HCT116 (cell line): ENCODE measurements around the gene DAZAP1. TPM values are rescaled to one million over a fixed set of nuclear protein-coding genes. Genes with fewer than 3 reads are reported as not detected.

Experiments used
- ATAC-seq: fragments of 200-7000 bp; cut with Tn5 transposase; 2 replicates; pipeline ENCODE4 v1.9.1; 2020; ENCODE audit warnings: mild to moderate bottlenecking, moderate library complexity
- BruUV-seq: library from RNA; stranded (reverse); fragments of 400-500 nt; replicated peaks from 2 replicates; lab custom pipeline; 2021; lab: Mats Ljungman, UMichigan
- CTCF ChIA-PET: fragments of 300-600 bp; sonication (Branson Sonifier 250); formaldehyde crosslinking; loops from one replicate; lab custom pipeline; 2021; ENCODE audit warnings: antibody characterized with exemption; lab: Charles Lee
- POLR2A ChIA-PET: fragments of 300-600, 350-600 bp; sonication (Branson Sonifier 250); formaldehyde crosslinking; loops from one replicate; lab custom pipeline; 2021; ENCODE audit warnings: antibody characterized with exemption; lab: Charles Lee
- RAD21 ChIA-PET, 2 experiments: fragments of 300-600 bp; sonication (Branson Sonifier 250); formaldehyde crosslinking; loops; one replicate each; lab custom pipeline; 2023; ENCODE audit warnings: low total read pairs in 2 of 2; ENCODE audit not compliant: uncharacterized antibody in 2 of 2, unreplicated experiment in 2 of 2, low non-redundant PET in 1 of 2; lab: Charles Lee
- DNase-seq: peaks from one replicate; pipeline ENCODE4 v3.0.0-alpha.2; 2010; ENCODE audit warnings: low read depth, low spot score
- H2AFZ ChIP-seq: fragments of 200-600 bp; shearing (Covaris generic), sonication (generic); 2 replicates; pipeline ENCODE4 v1.6.1; 2017; ENCODE audit warnings: low read depth, mixed run types, mixed read lengths, antibody characterized with exemption, low read length; ENCODE audit not compliant: poor library complexity, severe bottlenecking
- H3K27ac ChIP-seq: 2 replicates; pipeline ENCODE4 v1.5.1; 2012; ENCODE audit warnings: low read depth, low read length
- H3K27me3 ChIP-seq: fragments of 200-600 bp; sonication (generic); 2 replicates; pipeline ENCODE4 v1.6.1; 2016; ENCODE audit warnings: mixed run types, low read length, mixed read lengths; ENCODE audit not compliant: insufficient read depth
- H3K36me3 ChIP-seq, 2 experiments: fragments of 200-500 bp in 1 of 2; fragments of 200-600 bp in 1 of 2; sonication (Bioruptor generic) in 1 of 2; sonication (generic) in 1 of 2; 2 replicates each; pipeline versions ENCODE4 v1.5.1 to v1.6.1; 2014 to 2016; ENCODE audit warnings: low read length in 2 of 2, inconsistent platforms in 1 of 2, mixed read lengths in 1 of 2, mixed run types in 1 of 2; ENCODE audit not compliant: insufficient read depth in 2 of 2, control insufficient read depth in 1 of 2
- H3K4me1 ChIP-seq, 2 experiments: fragments of 200-600 bp in 1 of 2; sonication (generic) in 1 of 2; 2 replicates each; pipeline versions ENCODE4 v1.5.1 to v1.6.1; 2012 to 2017; ENCODE audit warnings: low read length in 2 of 2, inconsistent platforms in 1 of 2, mild to moderate bottlenecking in 1 of 2, mixed read lengths in 1 of 2, mixed run types in 1 of 2, moderate library complexity in 1 of 2; ENCODE audit not compliant: insufficient read depth in 2 of 2, control insufficient read depth in 1 of 2
- H3K4me2 ChIP-seq: fragments of 200-600 bp; sonication (generic); 2 replicates; pipeline ENCODE4 v1.6.1; 2017; ENCODE audit warnings: mixed run types, low read length, mixed read lengths
- H3K4me3 ChIP-seq, 2 experiments: fragments of 200-600 bp in 1 of 2; sonication (generic) in 1 of 2; replicated peaks in 1 of 2; 2 replicates each; pipeline ENCODE4 v1.5.1; 2011 to 2016; ENCODE audit warnings: low read length in 2 of 2, control low read depth in 1 of 2, low read depth in 1 of 2, mild to moderate bottlenecking in 1 of 2, mixed read lengths in 1 of 2, mixed run types in 1 of 2
- H3K79me2 ChIP-seq: fragments of 200-600 bp; sonication (generic); 2 replicates; pipeline ENCODE4 v1.6.1; 2017; ENCODE audit warnings: mild to moderate bottlenecking, mixed run types, low read length, moderate library complexity, mixed read lengths; ENCODE audit not compliant: insufficient read depth
- H3K9ac ChIP-seq: fragments of 200-600 bp; sonication (generic); 2 replicates; pipeline ENCODE4 v1.6.1; 2016; ENCODE audit warnings: low read length, mixed read lengths
- H3K9me2 ChIP-seq: fragments of 200-600 bp; sonication (generic), shearing (Covaris generic); 2 replicates; pipeline ENCODE4 v1.6.1; 2017; ENCODE audit warnings: mixed run types, mild to moderate bottlenecking, moderate library complexity; ENCODE audit not compliant: insufficient read depth
- H3K9me3 ChIP-seq, 2 experiments: fragments of 200-500 bp in 1 of 2; fragments of 200-600 bp in 1 of 2; sonication (Bioruptor generic) in 1 of 2; sonication (generic) in 1 of 2; 2 replicates each; pipeline ENCODE4 v1.6.1; 2014 to 2017; ENCODE audit warnings: low read length in 2 of 2, mixed read lengths in 2 of 2, inconsistent platforms in 1 of 2, low read depth in 1 of 2, mild to moderate bottlenecking in 1 of 2, mixed run types in 1 of 2, moderate library complexity in 1 of 2; ENCODE audit not compliant: control insufficient read depth in 1 of 2, insufficient read depth in 1 of 2
- H4K20me1 ChIP-seq: fragments of 200-600 bp; sonication (generic), shearing (Covaris generic); 2 replicates; pipeline ENCODE4 v1.6.1; 2017; ENCODE audit warnings: mixed run types, mild to moderate bottlenecking, moderate library complexity; ENCODE audit not compliant: insufficient read depth
- CBX3 ChIP-seq: IDR thresholded peaks from 2 replicates; pipeline ENCODE4 v1.6.1; 2012; ENCODE audit warnings: low read depth
- EGR1 ChIP-seq: IDR thresholded peaks from 2 replicates; pipeline ENCODE4 v1.6.1; 2012; ENCODE audit warnings: low read depth
- ELF1 ChIP-seq: IDR thresholded peaks from 2 replicates; pipeline ENCODE4 v1.6.1; 2012; ENCODE audit warnings: low read depth, borderline replicate concordance
- EZH2 ChIP-seq: fragments of 200-600 bp; sonication (generic); IDR thresholded peaks from 2 replicates; pipeline ENCODE4 v1.6.1; 2017; ENCODE audit warnings: antibody characterized with exemption, mixed run types
- FOSL1 ChIP-seq: IDR thresholded peaks from 2 replicates; pipeline ENCODE4 v1.6.1; 2012; ENCODE audit warnings: low read depth
- JUND ChIP-seq: IDR thresholded peaks from 2 replicates; pipeline ENCODE4 v1.6.1; 2012
- POLR2A ChIP-seq: IDR thresholded peaks from 2 replicates; pipeline ENCODE4 v1.7.0; 2011; ENCODE audit warnings: borderline replicate concordance; ENCODE audit not compliant: insufficient read depth, insufficient read length; ENCODE audit errors: extremely low read depth
- POLR2AphosphoS5 ChIP-seq: IDR thresholded peaks from 2 replicates; pipeline ENCODE4 v1.6.1; 2011; ENCODE audit warnings: mild to moderate bottlenecking, low read depth, low read length, moderate library complexity
- RAD21 ChIP-seq: IDR thresholded peaks from 2 replicates; pipeline ENCODE4 v1.6.1; 2012; ENCODE audit warnings: low read depth, mild to moderate bottlenecking
- SIN3A ChIP-seq: IDR thresholded peaks from 2 replicates; pipeline ENCODE4 v1.6.1; 2012; ENCODE audit warnings: low read depth
- SP1 ChIP-seq: IDR thresholded peaks from 2 replicates; pipeline ENCODE4 v1.6.1; 2012; ENCODE audit warnings: low read depth
- SRF ChIP-seq: IDR thresholded peaks from 2 replicates; pipeline ENCODE4 v1.6.1; 2012; ENCODE audit warnings: low read depth
- TCF7L2 ChIP-seq: IDR thresholded peaks from 2 replicates; pipeline ENCODE4 v1.7.0; 2011; ENCODE audit warnings: borderline replicate concordance, inconsistent platforms; ENCODE audit not compliant: insufficient read depth, insufficient read length; ENCODE audit errors: extremely low read depth
- YY1 ChIP-seq: IDR thresholded peaks from 2 replicates; pipeline ENCODE4 v1.6.1; 2011; ENCODE audit warnings: low read length, low read depth, moderate library complexity, mild to moderate bottlenecking; ENCODE audit not compliant: insufficient replicate concordance; ENCODE audit errors: extremely low read depth
- ZBTB33 ChIP-seq: IDR thresholded peaks from 2 replicates; pipeline ENCODE4 v1.6.1; 2011; ENCODE audit warnings: mild to moderate bottlenecking, low read length, moderate library complexity; ENCODE audit not compliant: insufficient replicate concordance; ENCODE audit errors: extremely low read depth
- ZNF274 ChIP-seq: fragments of 200-500 bp; sonication (Bioruptor generic); IDR thresholded peaks from 2 replicates; pipeline ENCODE4 v1.6.1; 2014; ENCODE audit warnings: mild to moderate bottlenecking, low read depth, low read length, inconsistent platforms
- intact Hi-C: fragments of 100-400 bp; cut with micrococcal nuclease; formaldehyde crosslinking; loops from 2 replicates; pipeline ENCODE4 v1.10.0; 2022
- total RNA-seq: library from RNA; stranded (reverse); gene quantifications from one replicate; pipeline ENCODE4 v1.2.1, GENCODE V29; 2021; ENCODE audit not compliant: unreplicated experiment
- TF ChIP-seq, protein P1 (sequence below): IDR thresholded peaks from 2 replicates; pipeline ENCODE4 v1.6.1; 2012

DAZAP1 gene
- total RNA-seq, 1 experiment from 2014 or later: 191 TPM

DNA sequence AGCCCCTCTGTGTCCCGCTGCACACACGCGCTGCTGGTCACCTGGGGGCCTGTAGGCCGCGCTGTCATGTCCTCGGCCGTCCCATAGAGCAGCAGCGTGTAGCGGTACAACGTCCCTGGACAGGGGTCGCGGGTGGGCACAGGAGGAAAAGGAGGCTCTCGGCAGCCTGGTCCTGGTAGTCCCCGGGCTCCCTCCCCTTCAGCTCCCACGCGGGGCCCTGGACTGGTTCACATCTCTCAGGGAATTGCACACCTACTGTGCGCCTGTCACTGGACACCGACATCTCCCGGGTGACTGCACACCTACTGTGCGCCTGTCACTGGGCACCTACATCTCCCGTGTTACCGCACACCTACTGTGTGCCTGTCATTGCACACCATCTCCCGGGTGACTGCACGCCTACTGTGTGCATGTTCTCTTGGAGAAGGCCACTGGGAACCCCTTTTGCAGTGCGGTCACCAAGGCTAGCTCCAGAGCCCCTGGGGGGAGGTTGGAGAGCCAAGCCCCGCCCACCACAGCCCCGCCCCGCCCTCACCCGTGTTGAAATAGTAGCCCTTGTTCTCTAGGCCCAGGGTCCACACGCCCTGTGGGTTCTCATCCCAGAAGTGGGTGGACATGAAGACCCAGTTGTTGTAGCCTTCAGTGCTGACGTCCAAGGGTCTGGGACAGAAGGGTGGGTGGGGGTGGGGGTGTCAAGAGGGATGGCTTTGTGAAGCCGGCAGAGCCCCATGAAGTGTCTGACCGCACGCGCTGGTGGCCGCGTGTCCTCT, 75.2 kb downstream of the DAZAP1 start:
- Histone ChIP-seq H3K9ac (no peak overlapping the region), H3K27me3 (no peaks in the 10 kb centered on the region), H3K27ac (no peak overlapping the region), H3K4me2 (no peak overlapping the region), H3K9me3 (no peaks in the 10 kb centered on the region), H4K20me1 (no peaks in the 10 kb centered on the region), H3K9me2 (no peaks in the 10 kb centered on the region), H3K36me3 (no peaks in the 10 kb centered on the region; a peak in 1 of 4 replicates), H3K4me1 (peaks cover 2 to 15% of the 10 kb centered on the region in 2 experiments; a peak in 3 of 4 replicates), H3K79me2 (peaks cover 14% of the 10 kb centered on the region), H2AFZ (no peak overlapping the region), H3K4me3 (no peak overlapping the region)
- CTCF ChIA-PET: interaction anchor here (0.8 kb wide), 1 partner anchor 8 kb away, joined by 3 read pairs; the partner anchor contains the start of gene REEP6
- ATAC-seq (no peak), DNase-seq (no peak)
- POLR2A ChIA-PET: no interaction called here
- intact Hi-C loops: no loop called here
- RAD21 ChIA-PET: no interaction called here
- BruUV-seq: no TSS peak
- no peak for TF ChIP-seq ZNF274

- no TSS peak for BruUV-seq
- no peaks in the 10 kb centered on the region for H3K9me2 ChIP-seq
- H3K36me3 ChIP-seq: no peaks in the 10 kb centered on the region
- TF ChIP-seq, protein P1, sequence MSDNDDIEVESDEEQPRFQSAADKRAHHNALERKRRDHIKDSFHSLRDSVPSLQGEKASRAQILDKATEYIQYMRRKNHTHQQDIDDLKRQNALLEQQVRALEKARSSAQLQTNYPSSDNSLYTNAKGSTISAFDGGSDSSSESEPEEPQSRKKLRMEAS: no peak
- TF ChIP-seq CBX3 (no peak), POLR2AphosphoS5 (no peak), SP1 (no peak), POLR2A (no peak), SIN3A (no peak), ZBTB33 (no peak), ZNF274 (no peak), SRF (no peak), RAD21 (no peak), FOSL1 (no peak), ELF1 (no peak), TCF7L2 (no peak), EZH2 (no peak), YY1 (no peak), JUND (no peak), EGR1 (no peak)
- H2AFZ ChIP-seq: no peak overlapping the region
- H3K4me1 ChIP-seq: peaks cover 0 to 10% of the 10 kb centered on the region in 2 experiments; a peak in 2 of 4 replicates
- ChIA-PET POLR2A (no interaction called here), CTCF (no interaction called here), RAD21 (no interaction called here)
- no peak for DNase-seq
- ATAC-seq: no peak
- no peak overlapping the region for H3K4me3 ChIP-seq
- no peaks in the 10 kb centered on the region for H3K27me3 ChIP-seq
- H3K27ac ChIP-seq: no peak overlapping the region
- H4K20me1 ChIP-seq: no peaks in the 10 kb centered on the region
- H3K9me3 ChIP-seq: no peaks in the 10 kb centered on the region
- no peak overlapping the region for H3K4me2 ChIP-seq
- H3K79me2 ChIP-seq: peaks cover 6% of the 10 kb centered on the region
- no peak overlapping the region for H3K9ac ChIP-seq
- intact Hi-C loops: no loop called here
Measured at GRCh38 chr19:1483131-1483978, 76.0 kb downstream of the DAZAP1 start.
